Fibroblast of lung (primary cell): ENCODE measurements around the gene RANBP10. TPM values are rescaled to one million over a fixed set of nuclear protein-coding genes. Genes with fewer than 3 reads are reported as not detected.

Experiments used
- DNase-seq, 2 donors: peaks; one replicate each; pipeline versions ENCODE4 v3.0.0 to v3.0.0-alpha.2; 2010; ENCODE audit warnings: low read depth in 2 of 2
- H2AFZ ChIP-seq: 2 replicates; pipeline ENCODE4 v1.5.1; 2012; ENCODE audit warnings: low read length, control low read depth, inconsistent platforms
- H3K27ac ChIP-seq: 2 replicates; pipeline ENCODE4 v1.5.1; 2011; ENCODE audit warnings: low read length, control low read depth; ENCODE audit not compliant: insufficient read depth
- H3K27me3 ChIP-seq: 2 replicates; pipeline ENCODE4 v1.5.1; 2011; ENCODE audit warnings: mild to moderate bottlenecking, low read length; ENCODE audit not compliant: control insufficient read depth, insufficient read depth
- H3K36me3 ChIP-seq: 2 replicates; pipeline ENCODE4 v1.5.1; 2011; ENCODE audit warnings: low read length; ENCODE audit not compliant: control insufficient read depth, insufficient read depth
- H3K4me1 ChIP-seq: 2 replicates; pipeline ENCODE4 v1.5.1; 2011; ENCODE audit warnings: low read length; ENCODE audit not compliant: control insufficient read depth, insufficient read depth; ENCODE audit errors: extremely low read depth
- H3K4me2 ChIP-seq: 2 replicates; pipeline ENCODE4 v1.5.1; 2011; ENCODE audit warnings: low read length, control low read depth; ENCODE audit not compliant: insufficient read depth; ENCODE audit errors: extremely low read depth
- H3K4me3 ChIP-seq, 4 experiments: fragments of 200-600 bp in 1 of 4; sonication (generic) in 1 of 4; replicated peaks in 1 of 4; 2 replicates each; pipeline ENCODE4 v1.5.1; 2011 to 2016; ENCODE audit warnings: low read length in 4 of 4, low read depth in 3 of 4, mild to moderate bottlenecking in 3 of 4, control low read depth in 2 of 4, inconsistent platforms in 1 of 4, mixed read lengths in 1 of 4; ENCODE audit not compliant: insufficient read depth in 1 of 4; ENCODE audit errors: control extremely low read depth in 1 of 4
- H3K79me2 ChIP-seq: 2 replicates; pipeline ENCODE4 v1.5.1; 2012; ENCODE audit warnings: mild to moderate bottlenecking, low read length, inconsistent platforms; ENCODE audit not compliant: control insufficient read depth, insufficient read depth
- H3K9ac ChIP-seq: 2 replicates; pipeline ENCODE4 v1.5.1; 2011; ENCODE audit warnings: mild to moderate bottlenecking, low read length, control low read depth; ENCODE audit not compliant: insufficient read depth
- H3K9me3 ChIP-seq: 2 replicates; pipeline ENCODE4 v1.5.1; 2012; ENCODE audit warnings: low read depth, low read length; ENCODE audit not compliant: control insufficient read depth, insufficient read depth
- H4K20me1 ChIP-seq: 2 replicates; pipeline ENCODE4 v1.5.1; 2011; ENCODE audit warnings: low read length; ENCODE audit not compliant: control insufficient read depth, insufficient read depth; ENCODE audit errors: extremely low read depth
- EZH2 ChIP-seq: IDR thresholded peaks from 2 replicates; pipeline ENCODE4 v1.5.1; 2012; ENCODE audit warnings: low read length, control low read depth, mild to moderate bottlenecking; ENCODE audit errors: missing control alignments
- polyA plus RNA-seq, 2 donors: library from polyadenylated mRNA; depleted of rRNA in 1 of 2; stranded (reverse) in 1 of 2; unstranded in 1 of 2; fragments of >200 nt; gene quantifications; 2 replicates each; pipeline ENCODE4 v1.2.1, GENCODE V29; 2011 to 2012; ENCODE audit warnings: missing spikeins in 1 of 2
- total RNA-seq: library from RNA; depleted of rRNA; stranded (reverse); fragments of >200 nt; gene quantifications from 2 replicates; pipeline ENCODE4 v1.2.1, GENCODE V29; 2014
- TF ChIP-seq, protein P1 (sequence below), 2 donors: IDR thresholded peaks in 1 of 2; conservative IDR thresholded peaks in 1 of 2; 1 replicate in 1 of 2; 2 replicates in 1 of 2; pipeline ENCODE4 v1.5.1; 2011 to 2012; ENCODE audit warnings: low read length in 2 of 2, control low read depth in 1 of 2, inconsistent platforms in 1 of 2, low read depth in 1 of 2, mild to moderate bottlenecking in 1 of 2

The RANBP10 gene
- total and polyA plus RNA-seq, 2 donors (not counting 1 experiment from before 2014, with no cell fraction given), result 4.6 to 7.1 TPM

DNA sequence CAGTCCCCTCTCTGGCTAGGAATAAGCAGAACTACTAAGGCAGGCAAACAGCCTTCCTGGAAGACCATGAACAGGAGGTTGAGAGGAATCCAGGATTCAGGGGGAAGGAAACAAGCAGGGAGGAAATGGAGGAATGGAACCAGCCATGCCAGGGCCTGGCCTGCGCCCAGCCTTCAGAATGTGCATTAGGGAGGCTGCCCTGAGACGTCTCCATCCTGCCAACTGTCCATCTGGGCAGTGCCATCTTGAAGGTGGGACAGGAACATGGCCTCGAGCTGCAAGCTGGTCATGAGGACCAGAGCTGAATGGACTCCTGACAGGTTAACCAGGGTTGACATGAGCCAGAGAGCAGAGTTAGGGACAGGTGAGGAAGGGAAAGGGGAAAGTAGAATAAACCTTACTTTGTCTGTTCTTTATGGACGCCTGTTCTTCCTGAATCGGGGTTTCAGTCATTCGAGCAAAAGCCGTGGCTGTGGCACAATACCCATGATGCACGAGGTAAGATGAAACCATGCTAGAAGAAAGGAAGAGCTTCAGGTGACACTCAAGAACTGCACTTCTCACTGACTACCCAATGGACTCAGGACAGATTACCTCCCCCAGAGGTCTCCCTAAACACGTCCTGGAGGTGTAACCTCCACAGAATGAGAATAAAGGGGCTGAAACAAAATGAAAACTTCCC, 75.1 kb downstream of the RANBP10 start:
- no peaks in the 10 kb centered on the region for H3K9me3 ChIP-seq
- no peaks in the 10 kb centered on the region for H3K4me1 ChIP-seq
- H3K4me3 ChIP-seq, result no peak overlapping the region
- no peak for DNase-seq
- no peaks in the 10 kb centered on the region for H4K20me1 ChIP-seq
- H3K4me2 ChIP-seq, result no peak overlapping the region
- TF ChIP-seq, protein P1, sequence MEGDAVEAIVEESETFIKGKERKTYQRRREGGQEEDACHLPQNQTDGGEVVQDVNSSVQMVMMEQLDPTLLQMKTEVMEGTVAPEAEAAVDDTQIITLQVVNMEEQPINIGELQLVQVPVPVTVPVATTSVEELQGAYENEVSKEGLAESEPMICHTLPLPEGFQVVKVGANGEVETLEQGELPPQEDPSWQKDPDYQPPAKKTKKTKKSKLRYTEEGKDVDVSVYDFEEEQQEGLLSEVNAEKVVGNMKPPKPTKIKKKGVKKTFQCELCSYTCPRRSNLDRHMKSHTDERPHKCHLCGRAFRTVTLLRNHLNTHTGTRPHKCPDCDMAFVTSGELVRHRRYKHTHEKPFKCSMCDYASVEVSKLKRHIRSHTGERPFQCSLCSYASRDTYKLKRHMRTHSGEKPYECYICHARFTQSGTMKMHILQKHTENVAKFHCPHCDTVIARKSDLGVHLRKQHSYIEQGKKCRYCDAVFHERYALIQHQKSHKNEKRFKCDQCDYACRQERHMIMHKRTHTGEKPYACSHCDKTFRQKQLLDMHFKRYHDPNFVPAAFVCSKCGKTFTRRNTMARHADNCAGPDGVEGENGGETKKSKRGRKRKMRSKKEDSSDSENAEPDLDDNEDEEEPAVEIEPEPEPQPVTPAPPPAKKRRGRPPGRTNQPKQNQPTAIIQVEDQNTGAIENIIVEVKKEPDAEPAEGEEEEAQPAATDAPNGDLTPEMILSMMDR (conservative IDR thresholded peaks at IDR 0.05 in 1 of 2, IDR thresholded peaks at IDR 0.05 in 1 of 2; ENCODE audit: low read depth in 1 of 2, low read length in 2 of 2), result no peak
- no peak for TF ChIP-seq EZH2
- H3K79me2 ChIP-seq, result no peaks in the 10 kb centered on the region
- peaks cover 9% of the 10 kb centered on the region for H3K36me3 ChIP-seq
- H2AFZ ChIP-seq, result no peak overlapping the region
- no peak overlapping the region for H3K9ac ChIP-seq
- no peaks in the 10 kb centered on the region for H3K27me3 ChIP-seq
- H3K27ac ChIP-seq, result no peak overlapping the region

DNA sequence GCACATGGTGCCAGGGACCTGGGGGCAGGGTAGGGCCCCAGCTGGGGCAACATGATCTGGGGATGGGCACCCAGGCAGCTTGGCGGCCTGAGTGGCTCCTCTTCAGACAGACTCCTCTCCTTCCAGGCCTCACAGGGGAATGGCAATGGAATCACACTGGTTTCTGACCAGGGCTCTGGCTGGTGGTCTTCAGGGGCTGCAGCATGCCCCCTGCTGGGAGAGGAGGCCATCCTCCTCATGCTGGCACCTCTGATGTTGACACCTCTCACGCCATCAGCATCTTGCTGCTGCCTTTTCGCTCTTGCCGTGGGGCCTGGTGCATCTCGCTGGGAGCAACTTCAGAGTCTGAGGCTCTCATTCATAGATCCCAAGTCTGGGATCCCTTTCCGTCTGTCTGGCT, 76.0 kb downstream of the RANBP10 start:
- Histone ChIP-seq H3K9ac (no peak overlapping the region), H2AFZ (no peak overlapping the region), H3K4me3 (no peak overlapping the region), H3K79me2 (no peaks in the 10 kb centered on the region), H4K20me1 (no peaks in the 10 kb centered on the region), H3K4me2 (no peak overlapping the region), H3K36me3 (peaks cover 9% of the 10 kb centered on the region), H3K27ac (no peak overlapping the region), H3K27me3 (no peaks in the 10 kb centered on the region), H3K4me1 (no peaks in the 10 kb centered on the region), H3K9me3 (no peaks in the 10 kb centered on the region)
- TF ChIP-seq EZH2, result no peak
- TF ChIP-seq, protein P1 (conservative IDR thresholded peaks at IDR 0.05 in 1 of 2, IDR thresholded peaks at IDR 0.05 in 1 of 2; ENCODE audit: low read depth in 1 of 2, low read length in 2 of 2), result no peak
- DNase-seq, result no peak

DNA sequence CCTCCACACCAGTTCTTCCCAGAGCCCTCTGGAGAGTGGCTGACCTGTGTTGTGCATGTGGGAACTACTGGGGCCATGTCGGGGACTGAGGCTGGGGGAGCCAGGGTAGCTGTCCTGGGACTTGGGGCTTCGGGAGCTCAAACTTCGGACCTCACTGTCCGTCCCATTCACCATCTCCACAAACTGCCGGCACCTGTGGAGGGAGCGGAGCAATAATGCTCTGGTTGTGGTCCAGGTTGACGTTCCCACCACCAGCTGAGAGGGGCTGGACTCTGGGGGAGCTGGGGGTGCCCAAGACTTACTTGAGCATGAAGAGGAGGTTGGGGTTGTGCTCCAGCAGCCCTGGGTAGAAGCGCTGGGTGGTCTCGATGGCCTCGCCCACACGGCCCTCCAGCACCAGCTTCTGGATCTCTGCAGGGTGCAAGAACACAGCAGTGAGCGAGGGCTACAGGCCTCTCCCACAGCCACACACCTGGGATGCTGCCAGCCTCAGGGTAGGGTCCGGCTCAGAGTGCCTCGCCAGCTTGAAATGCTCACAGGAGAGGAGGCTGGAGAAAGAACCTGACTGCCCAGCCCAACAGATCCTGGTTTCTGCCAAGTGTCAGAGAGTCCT, 76.6 kb downstream of the RANBP10 start:
- no peak for DNase-seq
- no peak overlapping the region for H3K4me3 ChIP-seq
- H3K36me3 ChIP-seq, result peaks cover 9% of the 10 kb centered on the region

More for the DNA sequence above, 76.6 kb downstream of the RANBP10 start:
- no peak for TF ChIP-seq EZH2
- TF ChIP-seq, protein P1 (conservative IDR thresholded peaks at IDR 0.05 in 1 of 2, IDR thresholded peaks at IDR 0.05 in 1 of 2; ENCODE audit: low read depth in 1 of 2, low read length in 2 of 2), result no peak
- Histone ChIP-seq H3K27me3 (no peaks in the 10 kb centered on the region), H3K4me1 (no peaks in the 10 kb centered on the region), H3K4me2 (no peak overlapping the region), H3K9ac (no peak overlapping the region), H3K27ac (no peak overlapping the region), H3K9me3 (no peaks in the 10 kb centered on the region), H4K20me1 (no peaks in the 10 kb centered on the region), H2AFZ (no peak overlapping the region), H3K79me2 (no peaks in the 10 kb centered on the region)
